Measurements from ENCODE around the gene CD55. TPM values are rescaled to one million over a fixed set of nuclear protein-coding genes. Genes with fewer than 3 reads are reported as not detected.

Gene CD55
- total RNA-seq, 1 experiment from 2014 or later, result 0.71 TPM

- H3K4me3 ChIP-seq (ENCODE audit: low read depth, low read length, poor library complexity, severe bottlenecking), result no peak overlapping the region
- CTCF ChIA-PET, result no interaction called here
- H3K36me3 ChIP-seq (ENCODE audit: insufficient read depth, low read length, poor library complexity, severe bottlenecking), result no peaks in the 10 kb centered on the region
- TF ChIP-seq CTCF (conservative IDR thresholded peaks at IDR 0.05; ENCODE audit: low read depth, low read length) (no peak), EZH2 (IDR thresholded peaks at IDR 0.05; ENCODE audit: borderline replicate concordance, low read depth, low read length, poor library complexity, severe bottlenecking) (no peak)
- H3K4me1 ChIP-seq (ENCODE audit: insufficient read depth, low read length, poor library complexity, severe bottlenecking), result no peaks in the 10 kb centered on the region
- no TSS peak for BruUV-seq (replicated peaks)
- POLR2A ChIA-PET (ENCODE audit: low non-redundant PET), result no interaction called here
- no peak for DNase-seq (ENCODE audit: low spot score)
- peaks cover 11% of the 10 kb centered on the region for H3K27me3 ChIP-seq (replicated peaks; ENCODE audit: insufficient read depth, low read depth, low read length, poor library complexity)
- H3K27ac ChIP-seq (ENCODE audit: low read depth, low read length, poor library complexity, severe bottlenecking), result no peak overlapping the region
- intact Hi-C loops (cut with micrococcal nuclease; ENCODE audit: unreplicated experiment), result no loop called here
- H3K9me3 ChIP-seq (ENCODE audit: low read depth, low read length, poor library complexity, severe bottlenecking), result no peaks in the 10 kb centered on the region
Measured at GRCh38 chr1:207284209-207284897, 37.1 kb upstream of the CD55 start.

GRCh38 chr1:207286786-207287468 is 34.6 kb upstream of the CD55 start:
- Histone ChIP-seq H3K27ac (ENCODE audit: low read depth, low read length, poor library complexity, severe bottlenecking) (no peak overlapping the region), H3K4me1 (ENCODE audit: insufficient read depth, low read length, poor library complexity, severe bottlenecking) (no peaks in the 10 kb centered on the region), H3K9me3 (ENCODE audit: low read depth, low read length, poor library complexity, severe bottlenecking) (no peaks in the 10 kb centered on the region), H3K27me3 (replicated peaks; ENCODE audit: insufficient read depth, low read depth, low read length, poor library complexity) (peaks cover 11% of the 10 kb centered on the region), H3K4me3 (ENCODE audit: low read depth, low read length, poor library complexity, severe bottlenecking) (no peak overlapping the region), H3K36me3 (ENCODE audit: insufficient read depth, low read length, poor library complexity, severe bottlenecking) (no peaks in the 10 kb centered on the region)
- intact Hi-C loops (cut with micrococcal nuclease; ENCODE audit: unreplicated experiment), result no loop called here
- ChIA-PET POLR2A (ENCODE audit: low non-redundant PET) (no interaction called here), CTCF (no interaction called here)
- no peak for DNase-seq (ENCODE audit: low spot score)
- BruUV-seq (replicated peaks), result no TSS peak
- TF ChIP-seq CTCF (conservative IDR thresholded peaks at IDR 0.05; ENCODE audit: low read depth, low read length), result no peak
- TF ChIP-seq EZH2 (IDR thresholded peaks at IDR 0.05; ENCODE audit: borderline replicate concordance, low read depth, low read length, poor library complexity, severe bottlenecking), result no peak

- TF ChIP-seq EZH2 (IDR thresholded peaks at IDR 0.05; ENCODE audit: borderline replicate concordance, low read depth, low read length, poor library complexity, severe bottlenecking) (no peak), CTCF (conservative IDR thresholded peaks at IDR 0.05; ENCODE audit: low read depth, low read length) (no peak)
- Histone ChIP-seq H3K9me3 (ENCODE audit: low read depth, low read length, poor library complexity, severe bottlenecking) (no peaks in the 10 kb centered on the region), H3K4me3 (ENCODE audit: low read depth, low read length, poor library complexity, severe bottlenecking) (no peak overlapping the region), H3K27ac (ENCODE audit: low read depth, low read length, poor library complexity, severe bottlenecking) (no peak overlapping the region), H3K27me3 (replicated peaks; ENCODE audit: insufficient read depth, low read depth, low read length, poor library complexity) (peaks cover 11% of the 10 kb centered on the region), H3K36me3 (ENCODE audit: insufficient read depth, low read length, poor library complexity, severe bottlenecking) (no peaks in the 10 kb centered on the region), H3K4me1 (ENCODE audit: insufficient read depth, low read length, poor library complexity, severe bottlenecking) (no peaks in the 10 kb centered on the region)
- ChIA-PET CTCF (no interaction called here), POLR2A (ENCODE audit: low non-redundant PET) (no interaction called here)
- intact Hi-C loops (cut with micrococcal nuclease; ENCODE audit: unreplicated experiment), result no loop called here
- no peak for DNase-seq (ENCODE audit: low spot score)
- no TSS peak for BruUV-seq (replicated peaks)
Measured at GRCh38 chr1:207288315-207288714, 33.2 kb upstream of the CD55 start.
